Retinal pigment epithelial cell (primary cell): ENCODE results near the gene RNF4.

ENCODE experiments used
- DNase-seq: peaks from one replicate; pipeline ENCODE4 v3.0.0-alpha.2; 2010; ENCODE audit warnings: low read depth
- H3K4me3 ChIP-seq: 2 replicates; pipeline ENCODE4 v1.5.1; 2011; ENCODE audit warnings: mild to moderate bottlenecking, low read length, control low read depth, moderate library complexity
- CTCF ChIP-seq: conservative IDR thresholded peaks from 2 replicates; pipeline ENCODE4 v1.5.1; 2011; ENCODE audit warnings: low read depth, low read length, control low read depth, inconsistent platforms

The RNF4 gene

GRCh38 chr4:2483237-2483636, 14.3 kb downstream of the RNF4 start:
- no peak for DNase-seq
- no peak overlapping the region for H3K4me3 ChIP-seq
- no peak for TF ChIP-seq CTCF

GRCh38 chr4:2484185-2484584, 15.3 kb downstream of the RNF4 start:
- TF ChIP-seq CTCF: no peak
- no peak for DNase-seq
- H3K4me3 ChIP-seq: no peak overlapping the region

GRCh38 chr4:2484993-2485392, 16.1 kb downstream of the RNF4 start:
- TF ChIP-seq CTCF: no peak
- H3K4me3 ChIP-seq: no peak overlapping the region
- DNase-seq: no peak

- no peak overlapping the region for H3K4me3 ChIP-seq
- TF ChIP-seq CTCF: no peak
- no peak for DNase-seq
Observed at GRCh38 chr4:2485956-2486355, 17.1 kb downstream of the RNF4 start.

- no peak overlapping the region for H3K4me3 ChIP-seq
- no peak for DNase-seq
- TF ChIP-seq CTCF: no peak
Observed at GRCh38 chr4:2486981-2487380, 18.1 kb downstream of the RNF4 start.

GRCh38 chr4:2487632-2488031, 18.7 kb downstream of the RNF4 start:
- no peak for TF ChIP-seq CTCF
- H3K4me3 ChIP-seq: no peak overlapping the region
- no peak for DNase-seq

- no peak overlapping the region for H3K4me3 ChIP-seq
- no peak for DNase-seq
- no peak for TF ChIP-seq CTCF
Observed at GRCh38 chr4:2489081-2489805, 20.3 kb downstream of the RNF4 start.
